Measurements from ENCODE around the gene MALT1. TPM values are rescaled to one million over a fixed set of nuclear protein-coding genes. Genes with fewer than 3 reads are reported as not detected.
"Not testable (repeated sequence)": the region's sequence is repeated elsewhere in the genome, so short reads cannot be mapped to it uniquely, and the experiment has no call there.

Gene MALT1, protein sequence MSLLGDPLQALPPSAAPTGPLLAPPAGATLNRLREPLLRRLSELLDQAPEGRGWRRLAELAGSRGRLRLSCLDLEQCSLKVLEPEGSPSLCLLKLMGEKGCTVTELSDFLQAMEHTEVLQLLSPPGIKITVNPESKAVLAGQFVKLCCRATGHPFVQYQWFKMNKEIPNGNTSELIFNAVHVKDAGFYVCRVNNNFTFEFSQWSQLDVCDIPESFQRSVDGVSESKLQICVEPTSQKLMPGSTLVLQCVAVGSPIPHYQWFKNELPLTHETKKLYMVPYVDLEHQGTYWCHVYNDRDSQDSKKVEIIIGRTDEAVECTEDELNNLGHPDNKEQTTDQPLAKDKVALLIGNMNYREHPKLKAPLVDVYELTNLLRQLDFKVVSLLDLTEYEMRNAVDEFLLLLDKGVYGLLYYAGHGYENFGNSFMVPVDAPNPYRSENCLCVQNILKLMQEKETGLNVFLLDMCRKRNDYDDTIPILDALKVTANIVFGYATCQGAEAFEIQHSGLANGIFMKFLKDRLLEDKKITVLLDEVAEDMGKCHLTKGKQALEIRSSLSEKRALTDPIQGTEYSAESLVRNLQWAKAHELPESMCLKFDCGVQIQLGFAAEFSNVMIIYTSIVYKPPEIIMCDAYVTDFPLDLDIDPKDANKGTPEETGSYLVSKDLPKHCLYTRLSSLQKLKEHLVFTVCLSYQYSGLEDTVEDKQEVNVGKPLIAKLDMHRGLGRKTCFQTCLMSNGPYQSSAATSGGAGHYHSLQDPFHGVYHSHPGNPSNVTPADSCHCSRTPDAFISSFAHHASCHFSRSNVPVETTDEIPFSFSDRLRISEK
- 34.4 TPM for total RNA-seq

DNA sequence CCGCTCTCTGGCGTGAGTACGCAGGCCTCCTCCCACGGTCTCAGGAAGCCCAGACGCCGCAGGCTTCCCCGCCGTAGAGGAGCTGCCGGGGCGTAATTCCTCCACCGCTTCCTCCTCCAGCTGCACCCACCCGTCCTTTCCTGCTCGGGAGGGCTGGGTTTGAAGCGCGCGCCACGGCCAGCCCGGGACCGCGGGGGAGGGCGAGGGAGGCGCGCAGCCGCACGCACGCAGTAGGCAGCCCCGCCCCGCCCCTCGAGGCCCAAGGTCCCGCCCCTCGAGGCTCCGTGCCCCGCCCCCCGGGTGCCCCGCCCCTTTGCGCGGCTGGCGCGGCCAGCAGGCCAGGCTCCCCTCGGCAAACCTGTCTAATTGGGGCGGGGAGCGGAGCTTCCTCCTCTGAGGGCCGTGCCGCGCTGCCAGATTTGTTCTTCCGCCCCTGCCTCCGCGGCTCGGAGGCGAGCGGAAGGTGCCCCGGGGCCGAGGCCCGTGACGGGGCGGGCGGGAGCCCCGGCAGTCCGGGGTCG lies at the start of gene MALT1:
Gene MALT1 (plus strand): TSS at position 355 of the 521 bp plus-strand sequence. CDS start 179 bp downstream, outside the sequence.
- peak; percentile 95 for ATAC-seq

DNA sequence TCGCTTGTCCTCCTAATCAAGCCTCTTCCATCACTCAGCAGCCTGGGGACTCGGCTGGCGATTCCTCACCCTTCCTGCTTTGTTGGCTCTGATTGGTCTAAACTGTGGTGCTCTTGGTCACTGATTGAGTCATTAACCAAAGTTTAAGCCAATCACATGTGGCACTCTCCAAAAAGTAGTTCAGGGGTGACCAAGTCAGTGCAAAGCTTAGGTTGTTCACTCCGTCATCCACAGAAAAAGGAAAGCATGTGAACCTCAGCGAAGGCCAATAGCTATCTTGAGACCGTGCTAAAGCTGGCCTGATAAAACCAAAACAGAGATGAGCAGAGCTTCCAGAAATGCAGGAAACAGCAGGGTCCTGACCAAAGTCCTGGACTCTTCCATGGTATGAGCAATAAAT lies 47.3 kb upstream of the MALT1 start:
- ATAC-seq, result no peak

DNA sequence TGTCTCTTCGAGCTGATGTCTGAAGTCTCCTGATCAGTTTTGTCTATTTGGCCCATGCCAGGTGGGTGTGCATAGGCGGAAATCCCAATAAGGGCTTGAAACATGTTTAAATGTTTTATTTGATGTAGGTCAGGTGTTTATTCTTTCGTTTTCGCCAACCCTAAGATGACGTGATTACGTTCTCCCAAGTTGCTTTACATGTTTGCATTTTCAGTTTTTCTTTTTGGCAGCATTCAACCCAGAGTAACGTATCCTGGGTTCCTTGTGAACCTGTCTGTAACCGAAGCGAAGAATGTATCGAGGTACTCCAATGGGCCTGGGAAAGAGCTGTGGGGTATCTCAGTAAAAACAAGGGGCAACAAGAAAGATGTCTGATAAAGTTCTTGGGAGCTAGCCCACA lies 45.4 kb upstream of the MALT1 start:
- no peak for ATAC-seq

DNA sequence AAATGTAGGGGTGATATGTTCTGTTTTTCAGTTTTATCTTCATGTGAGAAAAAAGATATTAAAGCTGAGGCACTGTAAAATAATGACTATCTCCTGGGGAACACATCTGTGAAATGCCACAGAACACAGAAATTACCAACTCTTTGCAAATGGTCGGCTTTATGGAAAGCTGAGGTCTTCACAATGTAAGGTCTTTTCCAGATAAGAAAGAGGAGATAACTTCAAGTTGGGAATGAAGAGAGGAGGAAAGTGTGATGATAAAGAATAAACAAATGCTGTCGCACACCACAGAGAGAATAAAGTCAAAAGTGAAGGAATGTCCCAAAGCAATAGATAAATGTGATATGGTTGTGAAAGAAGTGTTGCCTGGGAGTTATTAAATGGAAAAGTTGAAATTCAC lies 41.2 kb upstream of the MALT1 start:
- no peak for ATAC-seq

DNA sequence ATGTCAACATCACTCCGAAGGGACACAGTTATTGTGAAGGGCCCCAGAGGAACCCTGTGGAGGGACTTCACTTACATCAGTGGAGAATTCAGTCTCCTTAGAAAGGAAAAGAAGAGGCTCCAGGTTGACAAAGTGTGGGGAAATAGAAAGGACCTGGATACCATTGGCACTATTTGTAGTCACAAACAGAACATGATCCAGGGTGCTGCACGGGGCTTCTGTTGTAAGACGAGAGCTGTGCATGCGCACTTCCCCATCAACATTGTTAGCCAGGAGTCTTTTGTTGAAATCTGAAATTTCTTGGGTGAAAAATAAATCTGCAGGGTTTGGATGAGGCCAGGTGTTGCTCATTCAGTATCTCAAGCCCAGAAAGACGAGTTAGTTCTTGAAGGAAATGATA lies 40.0 kb upstream of the MALT1 start:
- no peak for ATAC-seq

DNA sequence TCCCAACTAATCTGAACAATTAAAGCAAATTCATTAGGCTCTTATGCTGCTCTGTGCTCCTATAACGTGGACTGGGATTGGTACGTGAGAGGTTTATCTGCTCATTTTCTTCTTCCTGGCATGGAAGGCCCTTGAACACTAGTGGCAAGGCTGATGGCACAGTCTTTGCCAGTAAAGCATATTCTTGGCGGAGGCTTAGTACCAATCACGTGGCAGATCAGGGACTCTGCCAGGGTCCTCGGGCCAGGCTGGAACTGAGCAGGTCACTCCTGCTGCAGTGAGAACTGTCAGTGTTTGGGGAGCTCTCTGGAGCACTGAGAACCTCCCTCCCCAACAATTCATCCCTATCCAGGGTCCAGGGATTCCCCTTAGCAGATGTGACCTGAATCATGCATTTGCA lies 38.7 kb upstream of the MALT1 start:
- no peak for ATAC-seq

DNA sequence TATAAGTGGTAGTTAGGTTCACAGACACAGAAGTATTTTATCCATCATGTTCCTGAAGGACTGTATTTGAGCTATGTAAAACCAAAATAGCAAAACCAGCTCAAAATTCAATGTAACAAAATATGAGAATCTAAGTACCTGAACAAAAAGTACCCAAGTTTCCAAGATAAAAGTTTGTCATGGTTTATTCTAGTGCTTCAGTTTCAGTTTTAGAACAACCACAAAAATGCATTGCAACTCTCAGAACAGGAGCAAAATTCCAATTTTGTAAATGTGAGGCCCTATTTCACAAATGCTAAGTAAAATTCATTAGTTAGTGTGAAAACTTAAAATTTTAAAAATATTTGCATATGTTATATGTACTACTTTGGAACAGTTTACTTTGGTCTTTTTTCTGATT lies 37.4 kb upstream of the MALT1 start:
- ATAC-seq, result no peak

DNA sequence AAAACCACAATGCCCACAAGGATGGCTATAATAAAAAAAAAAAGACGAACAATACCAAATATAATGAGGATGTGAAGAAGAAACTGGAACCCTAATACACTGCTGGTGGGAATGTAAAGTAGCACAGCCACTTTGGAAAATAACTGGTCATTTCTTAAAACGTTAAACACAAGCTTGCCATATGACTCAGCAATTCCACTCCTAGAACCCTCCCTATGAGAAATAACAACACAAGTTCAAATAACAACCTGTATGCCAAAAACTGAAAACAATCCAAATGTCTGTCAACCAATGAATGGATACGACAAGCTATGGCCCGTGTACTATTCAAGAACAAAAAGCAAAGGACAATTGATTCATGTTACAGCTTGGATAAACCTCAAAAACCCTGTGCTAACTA lies 35.4 kb upstream of the MALT1 start:
- ATAC-seq, result peak; percentile 73

DNA sequence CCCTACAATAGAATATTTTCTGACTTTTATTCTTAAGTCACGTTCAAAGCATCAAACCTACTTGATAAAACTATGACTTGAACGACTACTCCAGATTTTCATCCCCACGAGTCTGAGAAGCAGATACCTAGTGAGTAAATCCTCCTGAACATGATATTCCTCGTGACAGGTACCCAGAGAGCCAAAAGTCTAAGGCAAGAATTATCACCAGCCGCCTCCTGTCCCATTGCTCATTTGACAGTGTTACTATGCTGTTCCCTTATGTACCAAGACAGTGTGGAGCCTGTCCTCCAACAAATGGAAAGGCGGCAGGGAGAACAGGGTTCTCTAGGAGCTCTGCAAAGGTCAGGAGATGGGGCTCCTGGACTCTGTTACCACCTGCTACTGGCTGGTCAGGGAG lies 34.1 kb upstream of the MALT1 start:
- ATAC-seq, result no peak

DNA sequence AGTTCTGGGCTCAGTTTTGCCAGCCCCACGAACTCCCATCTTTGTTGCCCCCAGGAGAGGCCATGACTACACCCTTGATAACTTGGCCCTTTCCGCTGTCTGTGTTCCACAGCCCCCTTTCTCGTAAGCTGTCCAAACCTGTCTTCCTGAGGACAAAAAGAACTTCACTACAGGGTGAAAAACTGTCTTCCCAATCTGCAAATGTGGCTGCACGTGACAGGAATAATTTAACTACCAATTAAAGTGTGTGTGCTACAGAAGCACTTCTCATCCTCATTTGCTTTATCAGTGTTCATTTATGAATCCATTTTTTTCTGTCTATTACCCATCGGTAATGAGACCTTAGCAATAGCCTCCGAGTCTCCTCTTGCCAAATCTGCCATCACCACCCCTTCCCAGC lies 33.3 kb upstream of the MALT1 start:
- ATAC-seq, result no peak

DNA sequence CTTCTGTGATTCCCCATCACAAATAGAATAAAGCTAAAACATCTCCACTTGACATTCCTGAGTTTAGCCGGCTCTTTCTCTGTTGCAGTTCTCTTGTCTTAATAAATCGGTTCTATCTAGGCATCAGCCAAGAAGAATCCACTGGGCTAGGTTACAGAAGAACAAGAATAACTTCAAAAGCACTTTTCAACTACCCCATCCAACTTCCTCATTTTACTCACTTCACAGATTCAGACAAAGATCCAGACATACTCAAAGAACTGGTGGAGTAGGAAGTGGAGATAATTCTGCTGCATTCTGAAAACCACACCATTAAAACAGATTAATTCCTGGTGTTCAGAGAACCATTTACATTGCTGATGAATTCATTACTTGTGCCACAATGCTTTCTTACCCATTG lies 32.8 kb upstream of the MALT1 start:
- ATAC-seq, result peak; percentile 64

DNA sequence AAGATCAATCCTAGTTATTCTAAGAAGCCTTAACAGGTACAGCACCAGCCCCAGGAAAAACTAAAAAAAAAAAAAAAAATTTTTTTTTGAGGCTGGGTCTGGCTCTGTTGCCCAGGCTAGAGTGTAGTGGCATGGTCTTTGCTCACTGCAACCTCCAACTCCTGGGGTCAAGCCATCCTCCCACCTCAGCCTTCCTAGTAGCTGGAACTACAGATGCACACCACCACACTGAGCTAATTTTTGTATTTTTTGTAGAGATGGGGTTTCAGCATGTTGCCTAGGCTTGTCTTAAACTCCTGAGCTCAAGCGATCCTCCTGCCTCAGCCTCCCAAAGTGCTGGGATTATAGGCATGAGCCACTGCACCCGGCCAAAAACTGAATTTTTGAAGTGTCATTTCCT lies 32.0 kb upstream of the MALT1 start:
- ATAC-seq, result no peak

DNA sequence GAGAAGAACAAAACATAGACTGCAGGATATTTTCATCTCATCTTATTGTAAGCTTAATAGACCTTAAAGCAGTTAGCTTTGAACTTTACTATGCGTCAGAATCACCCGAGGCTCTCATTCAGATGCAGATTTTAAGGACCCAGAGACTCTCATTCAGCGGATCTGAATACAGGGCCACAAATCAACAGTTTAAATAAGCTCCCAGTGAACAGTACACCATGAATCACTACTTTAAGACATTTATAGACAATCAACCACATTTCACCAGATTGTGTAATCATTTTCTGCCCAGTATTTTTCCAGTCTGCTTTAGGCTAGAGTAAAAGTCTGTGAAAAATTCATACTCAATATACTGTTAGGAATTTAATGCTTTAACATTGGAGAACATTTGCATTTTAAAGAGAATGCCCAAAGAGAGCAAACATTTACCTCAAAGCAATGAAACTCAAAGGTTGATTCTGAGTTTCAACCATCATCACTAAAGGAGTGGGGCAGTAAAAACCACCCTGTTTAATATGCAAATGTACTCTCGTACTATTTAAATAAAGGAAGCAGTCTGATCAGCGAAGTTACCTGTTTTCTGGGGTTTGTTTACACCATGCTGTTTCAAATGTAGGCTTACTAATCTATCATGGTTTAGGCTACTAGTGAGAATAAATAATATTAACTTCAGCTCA lies 31.4 kb upstream of the MALT1 start:
- ATAC-seq, result peak; percentile 85

DNA sequence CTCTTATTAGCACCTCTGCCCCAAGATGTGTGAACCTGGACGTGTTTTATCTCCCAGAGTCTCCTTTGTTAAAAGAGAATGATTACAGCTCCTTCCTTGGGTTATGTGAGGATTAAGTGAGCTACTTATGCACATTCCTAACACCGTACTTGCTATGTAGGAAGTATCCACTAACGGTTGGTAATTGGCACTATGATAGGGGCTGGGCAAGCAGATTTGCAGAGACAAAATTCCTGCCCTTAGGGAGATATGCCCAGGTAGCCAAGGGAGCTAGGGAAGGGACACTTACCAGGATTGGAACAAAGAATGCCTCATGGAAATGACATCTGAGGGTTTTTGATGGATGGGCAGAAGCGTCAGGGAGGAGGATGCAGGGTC lies 30.8 kb upstream of the MALT1 start:
- ATAC-seq, result peak; percentile 39

DNA sequence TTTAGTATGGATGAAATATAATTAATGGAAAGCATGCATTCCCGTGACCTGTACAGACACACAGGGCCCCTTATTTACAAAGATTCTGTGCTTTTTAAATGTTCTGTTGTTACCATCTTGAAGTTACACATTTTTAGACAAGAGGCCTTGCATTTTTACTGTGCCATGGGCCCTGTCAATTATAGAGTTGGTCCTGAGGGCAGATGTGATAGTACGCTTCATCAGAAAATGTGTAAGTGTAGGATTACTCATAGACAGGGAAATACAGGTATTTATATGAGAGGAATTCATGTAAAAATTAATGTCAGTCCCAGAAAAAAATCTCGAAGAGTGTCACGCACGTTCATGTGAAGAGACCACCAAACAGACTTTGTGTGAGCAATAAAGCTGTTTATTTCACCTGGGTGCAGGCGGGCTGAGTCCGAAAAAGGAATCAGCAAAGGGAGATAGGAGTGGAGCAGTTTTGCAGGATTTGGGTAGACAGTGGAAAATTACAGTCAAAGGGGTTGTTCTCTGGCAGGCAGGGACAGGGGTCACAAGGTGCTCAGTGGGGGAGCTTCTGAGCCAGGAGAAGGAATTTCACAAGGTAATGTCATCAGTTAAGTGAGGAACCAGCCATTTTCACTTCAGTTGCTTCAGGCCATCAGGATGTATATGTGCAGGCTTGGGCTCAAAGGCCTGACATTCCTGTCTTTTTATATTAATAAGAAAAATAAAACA lies 30.2 kb upstream of the MALT1 start:
- no peak for ATAC-seq

DNA sequence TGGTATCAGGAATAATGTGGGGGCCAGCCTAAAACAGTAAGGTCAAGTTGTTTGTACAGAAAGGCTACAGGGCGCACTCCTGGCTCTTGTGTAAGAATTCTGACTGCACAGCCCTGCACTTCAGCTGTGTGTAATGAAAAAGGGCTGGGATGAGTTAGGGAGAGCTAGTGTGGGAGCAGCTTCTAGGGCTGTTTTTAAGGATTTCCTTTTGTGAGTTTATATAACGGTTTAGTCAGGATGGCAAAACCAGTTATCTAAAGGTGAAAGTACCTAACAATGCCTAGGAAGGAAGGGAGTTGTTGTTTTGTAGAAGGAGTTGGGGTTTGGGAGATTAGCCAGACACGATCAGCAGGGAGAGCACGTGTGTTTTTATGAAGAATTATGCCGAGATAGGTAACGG lies 27.7 kb upstream of the MALT1 start:
- not testable (repeated sequence) for ATAC-seq

DNA sequence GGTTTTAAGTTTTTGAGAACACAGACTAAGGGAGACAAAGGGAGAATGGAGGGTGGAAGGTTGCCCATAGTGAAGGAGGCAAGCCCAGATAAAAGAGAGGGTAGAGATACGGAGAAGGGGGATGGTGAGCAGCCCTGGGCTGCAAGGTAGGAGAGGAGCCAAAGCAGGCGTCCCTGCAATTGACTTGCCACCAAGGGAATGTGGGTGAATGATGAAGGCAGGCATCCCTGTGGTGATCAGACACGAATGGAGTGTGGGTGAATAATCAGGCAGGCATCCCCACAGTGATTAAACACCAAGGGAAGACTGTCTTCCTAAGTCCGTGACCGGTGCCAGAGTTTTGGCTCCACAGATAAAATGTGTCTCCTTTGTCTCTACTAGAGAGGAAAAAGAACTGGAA lies 25.9 kb upstream of the MALT1 start:
- ATAC-seq, result no peak

DNA sequence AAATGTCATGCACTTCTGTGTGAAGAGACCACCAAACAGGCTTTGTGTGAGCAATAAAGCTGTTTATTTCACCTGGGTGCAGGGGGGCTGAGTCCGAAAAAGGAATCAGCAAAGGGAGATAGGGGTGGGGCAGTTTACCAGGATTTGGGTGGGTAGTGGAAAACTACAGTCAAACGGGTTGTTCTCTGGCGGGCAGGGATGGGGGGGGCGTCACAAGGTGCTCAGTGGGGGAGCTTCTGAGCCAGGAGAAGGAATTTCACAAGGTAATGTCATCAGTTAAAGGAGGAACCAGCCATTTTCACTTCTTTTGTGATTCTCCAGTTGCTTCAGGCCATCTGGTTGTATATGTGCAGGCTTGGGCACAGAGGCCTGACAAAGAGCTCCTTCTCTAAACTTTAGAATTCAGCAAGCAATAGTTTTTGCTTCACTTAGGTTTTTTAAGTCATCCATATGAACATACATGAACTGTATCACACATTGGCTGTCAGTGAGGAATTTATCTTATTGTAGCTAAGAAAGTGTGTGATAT lies 24.9 kb upstream of the MALT1 start:
- no peak for ATAC-seq

DNA sequence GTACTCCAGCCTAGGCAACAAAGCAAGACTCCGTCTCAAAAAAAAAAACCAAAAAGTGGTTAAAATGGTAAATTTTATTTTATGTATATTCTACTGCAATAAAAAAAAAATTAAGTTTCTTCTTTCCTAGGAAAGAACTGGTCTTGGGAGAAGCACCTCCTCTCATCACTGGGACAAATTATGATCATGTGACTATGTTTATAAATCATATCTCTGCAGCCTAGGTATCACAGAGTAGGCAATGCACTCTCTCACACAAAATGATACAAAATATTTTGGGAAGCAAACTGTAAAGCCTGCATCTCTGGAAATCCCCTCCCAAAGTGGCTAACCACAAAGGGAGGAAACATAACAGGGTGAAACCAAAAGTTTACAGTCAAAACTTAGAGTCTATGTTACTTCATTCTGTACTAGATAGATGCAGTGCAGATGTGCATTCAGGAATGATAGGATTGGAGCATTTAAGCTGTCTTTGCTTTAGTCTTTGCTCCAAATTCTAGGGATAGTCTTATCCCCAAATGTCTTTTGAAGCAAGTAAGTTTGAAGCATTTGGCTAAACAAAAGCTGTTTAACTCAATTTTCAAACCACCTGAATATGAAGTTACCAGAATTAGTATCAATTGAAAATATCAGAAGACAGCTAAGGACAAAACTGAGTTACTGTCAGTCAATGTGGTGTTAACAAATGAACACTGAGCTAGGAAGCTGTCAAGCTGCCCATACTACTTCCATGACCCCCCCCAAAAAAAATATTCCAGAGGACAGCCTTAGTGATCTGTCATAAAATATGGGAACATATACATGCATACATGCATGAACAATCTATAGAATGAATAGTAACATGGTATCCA lies 21.1 kb upstream of the MALT1 start:
- ATAC-seq, result no peak

DNA sequence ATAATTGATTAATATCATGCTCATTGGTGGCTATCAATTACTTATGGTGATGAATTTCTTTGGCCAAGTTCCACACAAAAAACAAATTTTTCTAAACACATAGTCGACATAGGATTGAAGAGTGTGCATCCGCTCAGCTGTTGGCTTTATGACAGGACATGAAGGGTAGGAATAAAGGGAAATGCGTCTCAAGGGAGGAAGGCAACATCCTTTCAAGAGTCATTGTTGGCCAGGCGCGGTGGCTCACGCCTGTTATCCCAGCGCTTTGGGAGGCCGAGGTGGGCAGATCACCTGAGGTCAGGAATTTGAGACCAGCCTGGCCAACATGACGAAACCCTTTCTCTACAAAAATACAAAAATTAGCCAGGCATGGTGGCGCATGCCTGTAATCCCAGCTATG lies 20.4 kb upstream of the MALT1 start:
- not testable (repeated sequence) for ATAC-seq

DNA sequence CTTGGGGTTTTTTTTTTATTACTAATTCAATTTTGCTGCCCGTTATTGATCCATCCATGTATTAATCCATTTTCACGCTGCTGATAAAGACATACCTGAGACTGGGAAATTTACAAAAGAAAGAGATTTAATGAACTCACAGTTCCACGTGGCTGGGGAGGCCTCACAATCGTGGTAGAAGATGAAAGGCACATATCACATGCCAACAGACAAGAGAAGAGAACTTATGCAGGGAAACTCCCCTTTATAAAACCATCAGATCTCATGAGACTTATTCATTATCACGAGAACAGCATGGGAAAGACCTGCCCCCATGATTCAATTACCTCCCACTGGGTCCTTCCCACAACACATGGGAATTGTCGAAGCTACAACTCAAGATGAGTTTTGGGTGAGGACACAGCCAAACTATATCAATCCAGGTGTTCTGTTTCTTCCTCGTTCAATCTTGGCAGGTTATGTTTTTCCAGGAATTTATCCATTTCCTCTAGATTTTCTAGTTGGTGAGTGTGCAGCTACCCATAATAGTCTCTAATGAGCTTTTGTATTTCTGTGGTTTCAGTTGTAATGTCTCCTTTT lies 18.0 kb upstream of the MALT1 start:
- ATAC-seq, result not testable (repeated sequence)
